Embryonic facial prominence (tissue), 1 donor: Measurements from ENCODE around the gene CAMK1D.

ENCODE experiments used
- DNase-seq: peaks from one replicate; pipeline ENCODE4 v3.0.0-alpha.2; 2016; ENCODE audit errors: extremely low spot score

The CAMK1D gene

GRCh38 chr10:12594448-12594944, 245.1 kb downstream of the CAMK1D start:
- DNase-seq: no peak

GRCh38 chr10:12595936-12596576, 246.7 kb downstream of the CAMK1D start:
- DNase-seq: no peak

- DNase-seq: no peak
These were observed 247.8 kb downstream of the CAMK1D start for GRCh38 chr10:12597176-12597575.

- no peak for DNase-seq
These were observed 248.7 kb downstream of the CAMK1D start for GRCh38 chr10:12597788-12598765.

- no peak for DNase-seq
These were observed 251.3 kb downstream of the CAMK1D start for GRCh38 chr10:12600652-12601051.

GRCh38 chr10:12602521-12602920, 253.2 kb downstream of the CAMK1D start:
- DNase-seq: no peak

GRCh38 chr10:12603766-12604470, 254.6 kb downstream of the CAMK1D start:
- DNase-seq: no peak

- no peak for DNase-seq
These were observed 256.4 kb downstream of the CAMK1D start for GRCh38 chr10:12605580-12606405.

GRCh38 chr10:12606461-12606860, 257.1 kb downstream of the CAMK1D start:
- no peak for DNase-seq

- no peak for DNase-seq
These were observed 259.4 kb downstream of the CAMK1D start for GRCh38 chr10:12608761-12609160.

GRCh38 chr10:12609435-12609834, 260.1 kb downstream of the CAMK1D start:
- no peak for DNase-seq

- no peak for DNase-seq
These were observed 263.8 kb downstream of the CAMK1D start for GRCh38 chr10:12613136-12613535.

GRCh38 chr10:12614177-12614995, 265.0 kb downstream of the CAMK1D start:
- no peak for DNase-seq

- DNase-seq: no peak
These were observed 266.2 kb downstream of the CAMK1D start for GRCh38 chr10:12615296-12616220.

- no peak for DNase-seq
These were observed 268.1 kb downstream of the CAMK1D start for GRCh38 chr10:12617191-12618175.

GRCh38 chr10:12622016-12622415, 272.7 kb downstream of the CAMK1D start:
- no peak for DNase-seq

GRCh38 chr10:12622691-12623090, 273.3 kb downstream of the CAMK1D start:
- DNase-seq: no peak

- DNase-seq: no peak
These were observed 276.2 kb downstream of the CAMK1D start for GRCh38 chr10:12625393-12626023.
